SK-N-SH treated with all-trans-retinoic acid at 6 μM for 48 hours (cell line): ENCODE data around the gene PXT1.

Experiments used
- ATAC-seq: fragments of 200-7000 bp; cut with Tn5 transposase; 3 replicates; pipeline ENCODE4 v1.9.1; 2020; ENCODE audit warnings: mild to moderate bottlenecking, moderate library complexity
- ARNTL ChIP-seq: fragments of 450-650 bp; formaldehyde crosslinking; IDR thresholded peaks from 2 replicates; pipeline ENCODE4 v1.5.0; 2020; ENCODE audit warnings: low read depth, mild to moderate bottlenecking, moderate library complexity, borderline replicate concordance
- BACH2 ChIP-seq: fragments of 250-450 bp; sonication (Bioruptor Pico); IDR thresholded peaks from 2 replicates; pipeline ENCODE4 v1.9.0; 2021; ENCODE audit warnings: mild to moderate bottlenecking, borderline replicate concordance
- CREB5 ChIP-seq: fragments of 250-450 bp; sonication (Bioruptor Pico); IDR thresholded peaks from 2 replicates; pipeline ENCODE4 v1.5.1; 2020; ENCODE audit warnings: low read depth, mild to moderate bottlenecking, moderate library complexity
- ESRRG ChIP-seq: fragments of 250-450 bp; sonication (Bioruptor Pico); IDR thresholded peaks from 2 replicates; pipeline ENCODE4 v1.6.1; 2021; ENCODE audit warnings: mild to moderate bottlenecking
- GLIS3 ChIP-seq: fragments of 250-450 bp; sonication (Bioruptor Pico); IDR thresholded peaks from 2 replicates; pipeline ENCODE4 v1.5.0; 2020; ENCODE audit warnings: mild to moderate bottlenecking, moderate library complexity
- ISL1 ChIP-seq: fragments of 250-450 bp; sonication (Bioruptor Pico); IDR thresholded peaks from 2 replicates; pipeline ENCODE4 v2.1.2; 2022; ENCODE audit warnings: mild to moderate bottlenecking, moderate library complexity
- POU6F1 ChIP-seq: fragments of 250-450 bp; sonication (Bioruptor Pico); IDR thresholded peaks from 2 replicates; pipeline ENCODE4 v1.8.0; 2021; ENCODE audit warnings: low read depth, mild to moderate bottlenecking, moderate library complexity, borderline replicate concordance
- RARB ChIP-seq: fragments of 250-450 bp; sonication (Bioruptor Pico); IDR thresholded peaks from 2 replicates; pipeline ENCODE4 v1.8.0; 2021; ENCODE audit warnings: mild to moderate bottlenecking, moderate library complexity
- SNAI2 ChIP-seq: fragments of 250-450 bp; sonication (Bioruptor Pico); IDR thresholded peaks from 2 replicates; pipeline ENCODE4 v1.5.0; 2020; ENCODE audit warnings: mild to moderate bottlenecking, moderate library complexity
- TCF4 ChIP-seq: fragments of 250-450 bp; sonication (Bioruptor Pico); IDR thresholded peaks from 2 replicates; pipeline ENCODE4 v1.8.0; 2021; ENCODE audit warnings: mild to moderate bottlenecking, moderate library complexity, borderline replicate concordance
- TSHZ2 ChIP-seq: fragments of 250-450 bp; sonication (Bioruptor Pico); IDR thresholded peaks from 2 replicates; pipeline ENCODE4 v1.5.0; 2020; ENCODE audit warnings: mild to moderate bottlenecking, moderate library complexity
- ZC3H10 ChIP-seq: fragments of 250-450 bp; sonication (Bioruptor Pico); IDR thresholded peaks from 2 replicates; pipeline ENCODE4 v1.5.1; 2021; ENCODE audit warnings: mild to moderate bottlenecking, moderate library complexity
- ZFP3 ChIP-seq: fragments of 250-450 bp; sonication (Bioruptor Pico); IDR thresholded peaks from 2 replicates; pipeline ENCODE4 v1.5.0; 2020; ENCODE audit warnings: mild to moderate bottlenecking, moderate library complexity
- ZFP30 ChIP-seq: fragments of 450-650 bp; formaldehyde crosslinking; IDR thresholded peaks from 2 replicates; pipeline ENCODE4 v1.5.0; 2022; ENCODE audit warnings: mild to moderate bottlenecking, moderate library complexity
- ZNF565 ChIP-seq: fragments of 450-650 bp; formaldehyde crosslinking; conservative IDR thresholded peaks from 2 replicates; pipeline ENCODE4 v1.5.0; 2020; ENCODE audit warnings: low read depth, mild to moderate bottlenecking, moderate library complexity
- ZNF70 ChIP-seq: fragments of 450-650 bp; formaldehyde crosslinking; IDR thresholded peaks from 2 replicates; pipeline ENCODE4 v1.5.0; 2020; ENCODE audit warnings: mild to moderate bottlenecking, moderate library complexity
- ZNF8 ChIP-seq: fragments of 450-650 bp; formaldehyde crosslinking; IDR thresholded peaks from 2 replicates; pipeline ENCODE4 v1.5.0; 2020; ENCODE audit warnings: mild to moderate bottlenecking, moderate library complexity

PXT1 gene

GRCh38 chr6:36382976-36383375, 59.7 kb downstream of the PXT1 start:
- ATAC-seq = no peak
- TF ChIP-seq ZNF70 (CRISPR knock-in tag) (no peak), GLIS3 (CRISPR knock-in tag) (no peak), ZNF565 (no peak), ZFP3 (CRISPR knock-in tag) (no peak), ESRRG (CRISPR knock-in tag) (no peak), TSHZ2 (CRISPR knock-in tag) (no peak), TCF4 (CRISPR knock-in tag) (no peak), RARB (CRISPR knock-in tag) (no peak), SNAI2 (no peak), ISL1 (CRISPR knock-in tag) (no peak)

GRCh38 chr6:36381502-36382389, 60.9 kb downstream of the PXT1 start:
- ATAC-seq = no peak
- no peak for TF ChIP-seq TCF4 (CRISPR knock-in tag)
- TF ChIP-seq RARB (CRISPR knock-in tag) = no peak
- TF ChIP-seq ZFP30 (CRISPR knock-in tag) = no peak

- TF ChIP-seq ZNF8 (CRISPR knock-in tag) (no peak), ZNF565 (no peak), ISL1 (CRISPR knock-in tag) (no peak), BACH2 (CRISPR knock-in tag) (no peak), TSHZ2 (CRISPR knock-in tag) (no peak), ZFP3 (CRISPR knock-in tag) (no peak), TCF4 (CRISPR knock-in tag) (no peak), RARB (CRISPR knock-in tag) (no peak), ZC3H10 (CRISPR knock-in tag) (no peak)
Measured at GRCh38 chr6:36380166-36380565, 62.5 kb downstream of the PXT1 start.

GRCh38 chr6:36378936-36379335, 63.7 kb downstream of the PXT1 start:
- TF ChIP-seq SNAI2 (no peak), ZNF70 (CRISPR knock-in tag) (no peak), ZFP30 (CRISPR knock-in tag) (no peak), ESRRG (CRISPR knock-in tag) (no peak), TSHZ2 (CRISPR knock-in tag) (no peak), ISL1 (CRISPR knock-in tag) (no peak), BACH2 (CRISPR knock-in tag) (no peak), CREB5 (CRISPR knock-in tag) (no peak), ARNTL (CRISPR knock-in tag) (no peak), GLIS3 (CRISPR knock-in tag) (no peak), TCF4 (CRISPR knock-in tag) (no peak), ZFP3 (CRISPR knock-in tag) (no peak), POU6F1 (no peak)
- ATAC-seq = no peak

More at GRCh38 chr6:36380166-36380565, 62.5 kb downstream of the PXT1 start:
- no peak for ATAC-seq
